Right lobe of liver (tissue), 6 donors: ENCODE measurements around the gene RNF168. TPM values are rescaled to one million over a fixed set of nuclear protein-coding genes. Genes with fewer than 3 reads are reported as not detected.
A peak's percentile ranks its signal among the peaks of the same experiment; 100 is the strongest.
"Not testable (repeated sequence)": the region's sequence is repeated elsewhere in the genome, so short reads cannot be mapped to it uniquely, and the experiment has no call there.

Source experiments
- ATAC-seq, 4 donors: fragments of 200-7000 bp; cut with Tn5 transposase; one replicate each; pipeline ENCODE4 v1.9.1; 2020; ENCODE audit warnings: mild to moderate bottlenecking in 4 of 4, moderate library complexity in 4 of 4
- DNase-seq, 3 donors: peaks; one replicate each; pipeline ENCODE4 v3.0.0-alpha.2; 2020
- H3K27ac ChIP-seq, 3 donors: fragments of 200-600 bp; one replicate each; pipeline ENCODE4 v1.8.0; 2022
- H3K27me3 ChIP-seq, 2 donors: fragments of 200-600 bp; one replicate each; pipeline ENCODE4 v1.8.0; 2022
- H3K36me3 ChIP-seq, 4 donors: fragments of 200-600 bp; sonication (generic) in 1 of 4; one replicate each; pipeline versions ENCODE4 v1.5.1 to v1.8.0; 2017 to 2022; ENCODE audit warnings: control low read depth in 1 of 4
- H3K4me1 ChIP-seq, 4 donors: fragments of 200-600 bp; sonication (generic) in 1 of 4; one replicate each; pipeline versions ENCODE4 v1.5.1 to v1.8.0; 2017 to 2022; ENCODE audit warnings: control low read depth in 1 of 4
- H3K4me3 ChIP-seq, 3 donors: fragments of 200-600 bp; one replicate each; pipeline ENCODE4 v1.8.0; 2022
- H3K9me3 ChIP-seq, 4 donors: fragments of 200-600 bp; sonication (generic) in 1 of 4; one replicate each; pipeline versions ENCODE4 v1.5.1 to v1.8.0; 2017 to 2022; ENCODE audit warnings: control low read depth in 1 of 4
- POLR2A ChIP-seq: fragments of 450-650 bp; IDR thresholded peaks from one replicate; pipeline ENCODE4 v1.6.1; 2017; ENCODE audit warnings: antibody characterized with exemption, mild to moderate bottlenecking
- WGBS: methylation state at CpG from one replicate; pipeline ENCODE4 v1.1.6; 2018; ENCODE audit warnings: low coverage, low lambda C conversion rate; ENCODE audit not compliant: insufficient coverage; ENCODE audit errors: missing lambda C conversion rate; 5-methylcytosine and 5-hydroxymethylcytosine counted together
- intact Hi-C, 2 donors: fragments of 100-400 bp; cut with DNase I; formaldehyde crosslinking; loops; one replicate each; pipeline versions ENCODE4 v1.11.2 to v1.14.1; 2022
- total RNA-seq, 6 experiments: library from RNA; depleted of rRNA in 2 of 6; stranded (reverse); fragments of >200 nt in 2 of 6; fragmentation: NEBNext Ultra II Directional in 3 of 6; extraction: Animal tissue kit (Norgen Biotek cat#: 25700) in 3 of 6; gene quantifications; one replicate each; pipeline versions ENCODE4 v1.1.0 to v1.2.4, GENCODE V29; 2016 to 2023
- TF ChIP-seq, protein P1 (sequence below), 4 donors: fragments of 200-600 bp in 3 of 4; fragments of 450-650 bp in 1 of 4; IDR thresholded peaks; one replicate each; pipeline versions ENCODE4 v1.5.1 to v1.8.0; 2016 to 2022; ENCODE audit warnings: antibody characterized with exemption in 4 of 4, mild to moderate bottlenecking in 2 of 4
- donor health status: DM: no; HTN: yes; CAD: no.
- donor health status: DM: no; HTN: no; CAD: no.
- donor health status: DM: no; HTN: no; CAD: no.
- donor health status: DM: no; HTN: yes; CAD: no.
- donor health status: DM: no; HTN: yes; CAD: no.

The RNF168 gene
- total RNA-seq, 6 experiments from 2014 or later, result 7.5 to 14.2 (median 11.4) TPM

DNA sequence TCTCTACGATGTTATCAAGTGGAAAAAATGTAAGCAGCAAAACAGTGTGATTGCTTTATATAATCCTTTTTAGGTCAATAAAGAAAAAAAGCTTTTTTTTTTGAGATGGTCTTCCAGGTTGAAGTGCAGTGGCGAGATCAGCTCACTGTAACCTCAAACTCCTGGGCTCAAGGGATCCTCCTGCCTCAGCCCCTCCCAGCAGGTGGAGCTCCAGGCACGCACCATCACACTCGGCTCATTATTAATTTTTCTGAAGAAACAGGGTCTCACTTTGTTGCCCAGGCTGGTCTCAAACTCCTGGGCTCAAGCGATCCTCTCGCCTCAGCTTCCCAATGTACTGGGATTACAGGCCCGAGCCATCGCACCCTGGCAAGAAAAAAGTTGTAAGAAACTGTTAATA lies 17.3 kb downstream of the RNF168 start:
- WGBS, result 78% methylated on average over 8 of the region's 8 CpGs
- intact Hi-C loops, result no loop called here
- H3K27ac ChIP-seq, result no peak overlapping the region
- no peak for TF ChIP-seq POLR2A
- TF ChIP-seq, protein P1, sequence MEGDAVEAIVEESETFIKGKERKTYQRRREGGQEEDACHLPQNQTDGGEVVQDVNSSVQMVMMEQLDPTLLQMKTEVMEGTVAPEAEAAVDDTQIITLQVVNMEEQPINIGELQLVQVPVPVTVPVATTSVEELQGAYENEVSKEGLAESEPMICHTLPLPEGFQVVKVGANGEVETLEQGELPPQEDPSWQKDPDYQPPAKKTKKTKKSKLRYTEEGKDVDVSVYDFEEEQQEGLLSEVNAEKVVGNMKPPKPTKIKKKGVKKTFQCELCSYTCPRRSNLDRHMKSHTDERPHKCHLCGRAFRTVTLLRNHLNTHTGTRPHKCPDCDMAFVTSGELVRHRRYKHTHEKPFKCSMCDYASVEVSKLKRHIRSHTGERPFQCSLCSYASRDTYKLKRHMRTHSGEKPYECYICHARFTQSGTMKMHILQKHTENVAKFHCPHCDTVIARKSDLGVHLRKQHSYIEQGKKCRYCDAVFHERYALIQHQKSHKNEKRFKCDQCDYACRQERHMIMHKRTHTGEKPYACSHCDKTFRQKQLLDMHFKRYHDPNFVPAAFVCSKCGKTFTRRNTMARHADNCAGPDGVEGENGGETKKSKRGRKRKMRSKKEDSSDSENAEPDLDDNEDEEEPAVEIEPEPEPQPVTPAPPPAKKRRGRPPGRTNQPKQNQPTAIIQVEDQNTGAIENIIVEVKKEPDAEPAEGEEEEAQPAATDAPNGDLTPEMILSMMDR (IDR thresholded peaks at IDR 0.05), result peak; percentile 28 to 63 (median 56)
- H3K27me3 ChIP-seq, result no peaks in the 10 kb centered on the region
- DNase-seq, result peak in 1 of 3 donors; percentile 31
- ATAC-seq, result peak; percentile 55 to 57 (median 56)
- no peaks in the 10 kb centered on the region for H3K9me3 ChIP-seq
- H3K36me3 ChIP-seq, result peaks cover 0 to 47% (median 9%) of the 10 kb centered on the region in 4 donors
- no peak overlapping the region for H3K4me3 ChIP-seq
- H3K4me1 ChIP-seq, result peaks cover 0 to 21% (median 5%) of the 10 kb centered on the region in 4 donors

DNA sequence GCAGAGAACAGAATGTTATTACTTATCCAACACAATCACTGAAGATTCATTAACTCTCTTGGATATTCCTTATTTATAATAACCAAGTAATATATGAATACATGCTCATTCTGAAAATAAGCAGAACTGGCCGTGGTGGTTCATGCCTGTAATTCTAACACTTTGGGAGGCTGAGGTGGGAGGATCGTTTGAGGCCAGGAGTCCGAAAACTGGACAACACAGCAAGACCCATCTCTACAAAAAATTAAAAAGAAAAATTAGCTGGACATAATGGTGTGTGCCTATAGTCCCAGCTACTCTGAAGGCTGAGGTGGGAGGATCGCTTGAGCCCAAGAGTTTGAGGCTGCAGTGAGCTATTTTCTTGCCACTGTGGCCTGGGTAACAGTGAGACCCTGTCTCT lies 25.9 kb downstream of the RNF168 start:
- TF ChIP-seq, protein P1 (IDR thresholded peaks at IDR 0.05), result no peak
- no peak for TF ChIP-seq POLR2A
- H3K4me3 ChIP-seq, result no peak overlapping the region
- intact Hi-C loops, result no loop called here
- no peaks in the 10 kb centered on the region for H3K4me1 ChIP-seq
- peaks cover 0 to 53% (median 21%) of the 10 kb centered on the region in 4 donors for H3K36me3 ChIP-seq
- 97% methylated on average over 4 of the region's 4 CpGs for WGBS
- H3K27me3 ChIP-seq, result no peaks in the 10 kb centered on the region
- ATAC-seq (no peak), DNase-seq (no peak)
- no peaks in the 10 kb centered on the region for H3K9me3 ChIP-seq
- no peak overlapping the region for H3K27ac ChIP-seq

DNA sequence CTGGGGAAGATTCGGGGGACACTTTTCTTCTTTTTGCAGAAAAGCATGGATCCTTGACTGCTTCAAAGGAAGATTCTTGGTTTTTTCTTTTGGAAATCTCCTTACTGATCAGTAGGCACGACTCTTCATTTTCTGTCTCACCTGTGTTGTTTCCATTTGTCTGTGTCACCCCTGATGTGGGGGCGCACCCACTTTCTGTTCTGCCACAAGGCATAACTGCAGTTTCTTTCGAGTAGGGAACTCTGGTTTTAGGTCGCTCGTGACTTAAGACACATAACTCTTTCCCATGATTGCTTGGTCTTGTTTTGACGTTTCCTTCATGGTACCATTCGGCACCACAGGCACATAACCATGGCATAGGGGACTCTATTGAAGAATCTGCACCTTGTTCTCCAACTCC lies 31.3 kb downstream of the RNF168 start:
- Histone ChIP-seq H3K4me3 (no peak overlapping the region), H3K27ac (no peak overlapping the region), H3K9me3 (no peaks in the 10 kb centered on the region), H3K4me1 (no peaks in the 10 kb centered on the region), H3K36me3 (peaks cover 0 to 52% (median 21%) of the 10 kb centered on the region in 4 donors), H3K27me3 (no peaks in the 10 kb centered on the region)
- ATAC-seq, result no peak
- intact Hi-C loops, result no loop called here
- TF ChIP-seq, protein P1 (IDR thresholded peaks at IDR 0.05), result no peak
- TF ChIP-seq POLR2A, result no peak
- WGBS, result 91% methylated on average over 6 of the region's 8 CpGs
- DNase-seq, result no peak

DNA sequence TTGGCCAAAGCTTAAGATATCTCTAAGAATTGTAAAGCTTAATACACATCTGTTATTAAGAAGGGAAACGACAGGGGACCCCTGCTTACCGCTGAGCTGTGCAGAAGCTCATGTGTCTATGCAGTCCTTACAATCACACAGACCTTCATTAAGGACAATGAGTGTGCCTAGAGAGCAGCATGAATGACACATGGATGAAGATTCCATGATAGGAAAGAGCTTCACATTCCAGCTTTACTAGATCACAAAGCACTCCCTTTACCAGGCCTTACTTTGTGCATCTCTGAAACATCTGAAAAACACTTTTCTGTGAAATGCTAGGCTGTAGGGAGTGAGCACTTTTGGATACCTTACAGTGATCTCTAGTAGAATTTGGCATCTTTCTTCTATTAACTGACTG lies 32.0 kb downstream of the RNF168 start:
- no peaks in the 10 kb centered on the region for H3K4me1 ChIP-seq
- ATAC-seq (no peak), DNase-seq (no peak)
- WGBS, result 94% methylated on average over 2 of the region's 2 CpGs
- H3K9me3 ChIP-seq, result no peaks in the 10 kb centered on the region
- TF ChIP-seq POLR2A, result no peak
- TF ChIP-seq, protein P1 (IDR thresholded peaks at IDR 0.05), result no peak
- H3K36me3 ChIP-seq, result peaks cover 0 to 46% (median 19%) of the 10 kb centered on the region in 4 donors
- intact Hi-C loops, result no loop called here
- no peaks in the 10 kb centered on the region for H3K27me3 ChIP-seq
- no peak overlapping the region for H3K27ac ChIP-seq
- H3K4me3 ChIP-seq, result no peak overlapping the region

DNA sequence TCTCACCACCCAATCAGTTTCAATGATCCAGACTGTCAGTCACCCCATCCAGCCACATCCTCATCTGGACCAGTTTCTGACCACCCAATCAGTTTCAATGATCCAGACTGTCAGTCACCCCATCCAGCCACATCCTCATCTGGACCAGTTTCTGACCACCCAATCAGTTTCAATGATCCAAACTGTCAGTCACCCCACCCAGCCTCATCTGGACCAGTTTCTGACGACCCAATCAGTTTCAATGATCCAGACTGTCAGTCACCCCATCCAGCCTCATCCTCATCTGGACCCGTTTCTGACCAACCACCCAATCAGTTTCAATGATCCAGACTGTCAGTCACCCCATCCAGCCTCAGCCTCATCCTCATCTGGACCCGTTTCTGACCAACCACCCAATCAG lies 33.4 kb downstream of the RNF168 start:
- H3K4me1 ChIP-seq, H3K4me3 ChIP-seq, DNase-seq, H3K27me3 ChIP-seq, H3K9me3 ChIP-seq, H3K27ac ChIP-seq, intact Hi-C loops, ATAC-seq: not testable (repeated sequence)
- 96% methylated on average over 3 of the region's 3 CpGs for WGBS
- H3K36me3 ChIP-seq, result peaks cover 0 to 38% (median 19%) of the 10 kb centered on the region in 4 donors
